Transverse colon (tissue), 3 donors: ENCODE measurements around the gene OR56A1.

ENCODE experiments used
- CTCF ChIP-seq, 5 experiments: fragments of 200-600 bp in 3 of 5; fragments of 450-650 bp in 2 of 5; sonication (generic) in 3 of 5; IDR thresholded peaks; 1 replicate in 2 of 5; 2 replicates in 3 of 5; pipeline ENCODE4 v1.5.1; 2016 to 2017; ENCODE audit warnings: antibody characterized with exemption in 5 of 5, inconsistent platforms in 3 of 5, mild to moderate bottlenecking in 2 of 5, moderate library complexity in 1 of 5
- POLR2A ChIP-seq: fragments of 450-650 bp; IDR thresholded peaks from one replicate; pipeline ENCODE4 v1.6.1; 2016; ENCODE audit warnings: antibody characterized with exemption, mild to moderate bottlenecking, moderate library complexity

- TF ChIP-seq CTCF (IDR thresholded peaks at IDR 0.05), result no peak
- no peak for TF ChIP-seq POLR2A
These were observed 3.1 kb downstream of the OR56A1 start for GRCh38 chr11:6027501-6027900.
